ENCODE measurements around the gene SUN2.

Gene SUN2

GRCh38 chr22:38792833-38793232 is 37.0 kb upstream of the SUN2 start:
- Histone ChIP-seq H3K36me3 (replicated peaks; ENCODE audit: insufficient read depth, low read length) (no peaks in the 10 kb centered on the region), H4K20me1 (ENCODE audit: insufficient read depth, low read length) (no peaks in the 10 kb centered on the region), H3K4me2 (ENCODE audit: low read depth, low read length) (no peak overlapping the region), H3K9me3 (replicated peaks; ENCODE audit: insufficient read depth, low read length) (no peaks in the 10 kb centered on the region), H3K27me3 (replicated peaks; ENCODE audit: insufficient read depth, low read length) (peaks cover 24% of the 10 kb centered on the region), H3K4me1 (ENCODE audit: low read length) (peaks cover 5% of the 10 kb centered on the region; the same call in 1 of the 2 replicates), H3K27ac (ENCODE audit: low read length) (no peak overlapping the region), H2AFZ (ENCODE audit: low read length) (no peak overlapping the region), H3K9ac (ENCODE audit: low read length) (no peak overlapping the region), H3K79me2 (ENCODE audit: low read length) (no peaks in the 10 kb centered on the region), H3K9me2 (replicated peaks; ENCODE audit: insufficient read depth, low read length) (no peaks in the 10 kb centered on the region), H3K4me3 (ENCODE audit: low read length) (no peak overlapping the region), H3F3A (ENCODE audit: insufficient read depth, low read length) (no peaks in the 10 kb centered on the region)
- DNase-seq: no peak
- TF ChIP-seq, protein P1, sequence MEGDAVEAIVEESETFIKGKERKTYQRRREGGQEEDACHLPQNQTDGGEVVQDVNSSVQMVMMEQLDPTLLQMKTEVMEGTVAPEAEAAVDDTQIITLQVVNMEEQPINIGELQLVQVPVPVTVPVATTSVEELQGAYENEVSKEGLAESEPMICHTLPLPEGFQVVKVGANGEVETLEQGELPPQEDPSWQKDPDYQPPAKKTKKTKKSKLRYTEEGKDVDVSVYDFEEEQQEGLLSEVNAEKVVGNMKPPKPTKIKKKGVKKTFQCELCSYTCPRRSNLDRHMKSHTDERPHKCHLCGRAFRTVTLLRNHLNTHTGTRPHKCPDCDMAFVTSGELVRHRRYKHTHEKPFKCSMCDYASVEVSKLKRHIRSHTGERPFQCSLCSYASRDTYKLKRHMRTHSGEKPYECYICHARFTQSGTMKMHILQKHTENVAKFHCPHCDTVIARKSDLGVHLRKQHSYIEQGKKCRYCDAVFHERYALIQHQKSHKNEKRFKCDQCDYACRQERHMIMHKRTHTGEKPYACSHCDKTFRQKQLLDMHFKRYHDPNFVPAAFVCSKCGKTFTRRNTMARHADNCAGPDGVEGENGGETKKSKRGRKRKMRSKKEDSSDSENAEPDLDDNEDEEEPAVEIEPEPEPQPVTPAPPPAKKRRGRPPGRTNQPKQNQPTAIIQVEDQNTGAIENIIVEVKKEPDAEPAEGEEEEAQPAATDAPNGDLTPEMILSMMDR (IDR thresholded peaks at IDR 0.05; ENCODE audit: low read length): no peak
- TF ChIP-seq EZH2 (optimal IDR thresholded peaks at IDR 0.05; ENCODE audit: low read depth, low read length) (no peak), EZH2phosphoT487 (IDR thresholded peaks at IDR 0.05; ENCODE audit: low read length) (no peak)

GRCh38 chr22:38789606-38790005 is 33.8 kb upstream of the SUN2 start:
- no peaks in the 10 kb centered on the region for H3K36me3 ChIP-seq (replicated peaks; ENCODE audit: insufficient read depth, low read length)
- H3K27ac ChIP-seq (ENCODE audit: low read length): no peak overlapping the region
- no peaks in the 10 kb centered on the region for H3F3A ChIP-seq (ENCODE audit: insufficient read depth, low read length)
- H3K27me3 ChIP-seq (replicated peaks; ENCODE audit: insufficient read depth, low read length): no peaks in the 10 kb centered on the region
- H3K4me2 ChIP-seq (ENCODE audit: low read depth, low read length): no peak overlapping the region
- H3K79me2 ChIP-seq (ENCODE audit: low read length): no peaks in the 10 kb centered on the region
- H3K4me3 ChIP-seq (ENCODE audit: low read length): no peak overlapping the region
- H3K4me1 ChIP-seq (ENCODE audit: low read length): peaks cover 3% of the 10 kb centered on the region; the same call in 1 of the 2 replicates
- TF ChIP-seq EZH2 (optimal IDR thresholded peaks at IDR 0.05; ENCODE audit: low read depth, low read length) (no peak), EZH2phosphoT487 (IDR thresholded peaks at IDR 0.05; ENCODE audit: low read length) (no peak)
- TF ChIP-seq, protein P1 (IDR thresholded peaks at IDR 0.05; ENCODE audit: low read length): no peak
- H3K9me3 ChIP-seq (replicated peaks; ENCODE audit: insufficient read depth, low read length): no peaks in the 10 kb centered on the region
- no peak overlapping the region for H3K9ac ChIP-seq (ENCODE audit: low read length)
- H2AFZ ChIP-seq (ENCODE audit: low read length): no peak overlapping the region
- H3K9me2 ChIP-seq (replicated peaks; ENCODE audit: insufficient read depth, low read length): no peaks in the 10 kb centered on the region
- no peak for DNase-seq
- no peaks in the 10 kb centered on the region for H4K20me1 ChIP-seq (ENCODE audit: insufficient read depth, low read length)

- Histone ChIP-seq H3K4me1 (ENCODE audit: low read length) (no peaks in the 10 kb centered on the region), H3K9ac (ENCODE audit: low read length) (no peak overlapping the region), H3K36me3 (replicated peaks; ENCODE audit: insufficient read depth, low read length) (no peaks in the 10 kb centered on the region), H3K4me3 (ENCODE audit: low read length) (no peak overlapping the region), H3K27ac (ENCODE audit: low read length) (no peak overlapping the region), H3K79me2 (ENCODE audit: low read length) (no peaks in the 10 kb centered on the region), H3K4me2 (ENCODE audit: low read depth, low read length) (no peak overlapping the region), H3K9me3 (replicated peaks; ENCODE audit: insufficient read depth, low read length) (no peaks in the 10 kb centered on the region), H3F3A (ENCODE audit: insufficient read depth, low read length) (no peaks in the 10 kb centered on the region), H4K20me1 (ENCODE audit: insufficient read depth, low read length) (no peaks in the 10 kb centered on the region), H3K27me3 (replicated peaks; ENCODE audit: insufficient read depth, low read length) (no peaks in the 10 kb centered on the region), H2AFZ (ENCODE audit: low read length) (no peak overlapping the region), H3K9me2 (replicated peaks; ENCODE audit: insufficient read depth, low read length) (no peaks in the 10 kb centered on the region)
- no peak for DNase-seq
- TF ChIP-seq, protein P1 (IDR thresholded peaks at IDR 0.05; ENCODE audit: low read length): no peak
- TF ChIP-seq EZH2 (optimal IDR thresholded peaks at IDR 0.05; ENCODE audit: low read depth, low read length) (no peak), EZH2phosphoT487 (IDR thresholded peaks at IDR 0.05; ENCODE audit: low read length) (no peak)
Observed at GRCh38 chr22:38788846-38789245, 33.0 kb upstream of the SUN2 start.

Data from MM.1S (cell line).